Erythroblast (primary cell): ENCODE data around the gene SPACA6.

Experiments
- GATA1 ChIP-seq: IDR thresholded peaks from 2 replicates; pipeline ENCODE4 v1.6.1; 2011; ENCODE audit warnings: low read depth, mild to moderate bottlenecking, control low read depth, low read length, moderate library complexity
- POLR2A ChIP-seq: IDR thresholded peaks from 2 replicates; pipeline ENCODE4 v1.6.1; 2011; ENCODE audit warnings: mild to moderate bottlenecking, low read length

- TF ChIP-seq POLR2A = no peak
- no peak for TF ChIP-seq GATA1
Observed at GRCh38 chr19:51693260-51693659, at the start of gene SPACA6.
